Body of pancreas (tissue), 4 donors: ENCODE measurements around the gene SEMA6C. TPM values are rescaled to one million over a fixed set of nuclear protein-coding genes. Genes with fewer than 3 reads are reported as not detected.
A peak's percentile ranks its signal among the peaks of the same experiment; 100 is the strongest.
"Not testable (repeated sequence)": the region's sequence is repeated elsewhere in the genome, so short reads cannot be mapped to it uniquely, and the experiment has no call there.

Source experiments
- ATAC-seq: fragments of 150-250 bp; one replicate; pipeline ENCODE4 v1.9.1; 2016
- DNase-seq, 4 donors: peaks; one replicate each; pipeline ENCODE4 v3.0.0-alpha.2; 2019
- H3K27ac ChIP-seq, 4 donors: fragments of 200-600 bp; sonication (generic); 1 replicate in 3 of 4; 2 replicates in 1 of 4; pipeline versions ENCODE4 v1.5.1 to v1.6.1; 2016 to 2019; ENCODE audit warnings: mild to moderate bottlenecking in 1 of 4, mixed read lengths in 1 of 4, moderate library complexity in 1 of 4
- H3K27me3 ChIP-seq, 2 donors: fragments of 200-600 bp; sonication (generic); one replicate each; pipeline ENCODE4 v1.6.0; 2016; ENCODE audit warnings: mild to moderate bottlenecking in 1 of 2
- H3K36me3 ChIP-seq, 2 donors: fragments of 200-600 bp; sonication (generic); replicated peaks in 1 of 2; 2 replicates each; pipeline ENCODE4 v1.5.1; 2016; ENCODE audit warnings: low read depth in 2 of 2; ENCODE audit not compliant: insufficient read depth in 1 of 2
- H3K4me1 ChIP-seq: fragments of 200-600 bp; sonication (generic); one replicate; pipeline ENCODE4 v1.6.0; 2016
- H3K4me3 ChIP-seq, 2 donors: fragments of 200-600 bp; sonication (generic); 1 replicate in 1 of 2; 2 replicates in 1 of 2; pipeline ENCODE4 v1.5.1; 2016 to 2019
- H3K9me3 ChIP-seq, 3 donors: fragments of 200-600 bp; sonication (generic); 1 replicate in 2 of 3; 2 replicates in 1 of 3; pipeline ENCODE4 v1.5.1; 2016
- CTCF ChIP-seq, 7 experiments: fragments of 450-650 bp in 4 of 7; fragments of 200-600 bp in 3 of 7; sonication (generic) in 3 of 7; IDR thresholded peaks; one replicate each; pipeline ENCODE4 v1.5.1; 2016 to 2019; ENCODE audit warnings: antibody characterized with exemption in 7 of 7
- POLR2A ChIP-seq, 3 donors: fragments of 450-650 bp; IDR thresholded peaks; one replicate each; pipeline ENCODE4 v1.6.1; 2016; ENCODE audit warnings: antibody characterized with exemption in 3 of 3, mild to moderate bottlenecking in 2 of 3
- WGBS, 2 donors: methylation state at CpG; one replicate each; pipeline ENCODE4 v1.1.5; 2017; 5-methylcytosine and 5-hydroxymethylcytosine counted together
- intact Hi-C: fragments of 100-400 bp; cut with DNase I; formaldehyde crosslinking; loops from one replicate; pipeline ENCODE4 v1.15.1; 2023
- total RNA-seq, 2 donors: library from RNA; depleted of rRNA; stranded (reverse); fragments of >200 nt; gene quantifications; one replicate each; pipeline ENCODE4 v1.1.0, GENCODE V29; 2016

The SEMA6C gene
- total RNA-seq = 1 to 10 TPM; 3.6 to 5.3 TPM

GRCh38 chr1:151146412-151147131 is at the start of gene SEMA6C:
SEMA6C (minus strand) TSS chr1:151146631; CDS start chr1:151142621, 4,010 bp downstream.
- peaks cover 21% of the 10 kb centered on the region for H3K4me1 ChIP-seq
- intact Hi-C loops = no loop called here
- WGBS, 2 donors = 0 to 1% methylated on average over 18 to 48 of the region's 61 CpGs
- no peaks in the 10 kb centered on the region for H3K9me3 ChIP-seq
- H3K27ac ChIP-seq = peak within 1 kb of the TSS in 3 of 4 donors; percentile 3 to 46 (median 8)
- DNase-seq = peak; percentile 92 to 94 (median 94)
- H3K27me3 ChIP-seq = no peaks in the 10 kb centered on the region
- no peaks in the 10 kb centered on the region for H3K36me3 ChIP-seq
- peak within 1 kb of the TSS; percentile 41 to 50 for H3K4me3 ChIP-seq
- TF ChIP-seq POLR2A (IDR thresholded peaks at IDR 0.05) (peak; percentile 43 to 71 (median 66)), CTCF (IDR thresholded peaks at IDR 0.05) (peak in 1 of 7 experiments; percentile 7)
- ATAC-seq = peak; percentile 98

GRCh38 chr1:151194894-151195594 is 48.6 kb upstream of the SEMA6C start:
- intact Hi-C loops, H3K36me3 ChIP-seq, H3K27me3 ChIP-seq, H3K9me3 ChIP-seq, H3K4me3 ChIP-seq: not testable (repeated sequence)
- peak; percentile 31 for ATAC-seq
- 66 to 69% methylated on average over 17 of the region's 17 CpGs for WGBS, 2 donors
- peak overlapping the region in 2 of 4 donors; percentile 81 to 90 for H3K27ac ChIP-seq
- peak; percentile 60 to 81 (median 71) for DNase-seq
- peaks cover 24% of the 10 kb centered on the region for H3K4me1 ChIP-seq

- no peak for DNase-seq
- H3K4me3 ChIP-seq = no peak overlapping the region
- intact Hi-C loops = no loop called here
- H3K4me1 ChIP-seq = peaks cover 22% of the 10 kb centered on the region
- WGBS, 2 donors = 75 to 88% methylated on average over 1 of the region's 1 CpG
- TF ChIP-seq POLR2A (IDR thresholded peaks at IDR 0.05) (no peak), CTCF (IDR thresholded peaks at IDR 0.05) (no peak)
- no peaks in the 10 kb centered on the region for H3K27me3 ChIP-seq
- no peaks in the 10 kb centered on the region for H3K36me3 ChIP-seq
- H3K27ac ChIP-seq = no peak overlapping the region
- no peak for ATAC-seq
- no peaks in the 10 kb centered on the region for H3K9me3 ChIP-seq
Observed at GRCh38 chr1:151193856-151194255, 47.4 kb upstream of the SEMA6C start.

- 50 to 57% methylated on average over 6 of the region's 6 CpGs for WGBS, 2 donors
- TF ChIP-seq POLR2A (IDR thresholded peaks at IDR 0.05) (no peak), CTCF (IDR thresholded peaks at IDR 0.05) (no peak)
- DNase-seq (no peak), ATAC-seq (no peak)
- Histone ChIP-seq H3K27me3 (no peaks in the 10 kb centered on the region), H3K4me3 (no peak overlapping the region), H3K36me3 (no peaks in the 10 kb centered on the region), H3K9me3 (no peaks in the 10 kb centered on the region), H3K4me1 (peaks cover 27% of the 10 kb centered on the region), H3K27ac (no peak overlapping the region)
- intact Hi-C loops = no loop called here
Observed at GRCh38 chr1:151193304-151193703, 46.9 kb upstream of the SEMA6C start.

GRCh38 chr1:151192047-151192446 is 45.6 kb upstream of the SEMA6C start:
- H3K27me3 ChIP-seq = no peaks in the 10 kb centered on the region
- 55 to 61% methylated on average over 7 of the region's 7 CpGs for WGBS, 2 donors
- no peak for DNase-seq
- no peaks in the 10 kb centered on the region for H3K9me3 ChIP-seq
- H3K36me3 ChIP-seq = no peaks in the 10 kb centered on the region
- peaks cover 21% of the 10 kb centered on the region for H3K4me1 ChIP-seq
- TF ChIP-seq POLR2A (IDR thresholded peaks at IDR 0.05) (no peak), CTCF (IDR thresholded peaks at IDR 0.05) (no peak)
- ATAC-seq = no peak
- intact Hi-C loops = no loop called here
- no peak overlapping the region for H3K4me3 ChIP-seq
- no peak overlapping the region for H3K27ac ChIP-seq
